Astrocyte of the spinal cord (primary cell): ENCODE data around the gene NYNRIN.

Experiments used
- DNase-seq: peaks from one replicate; pipeline ENCODE4 v3.0.0; 2011; ENCODE audit warnings: low read depth, low spot score
- H3K4me3 ChIP-seq: 2 replicates; pipeline ENCODE4 v1.5.1; 2011; ENCODE audit warnings: low read depth, mild to moderate bottlenecking, low read length, moderate library complexity
- CTCF ChIP-seq: IDR thresholded peaks from 2 replicates; pipeline ENCODE4 v1.5.1; 2012; ENCODE audit warnings: low read depth, mild to moderate bottlenecking, low read length, inconsistent platforms
- in situ Hi-C: cut with HindIII; loops from 2 replicates; pipeline ENCODE4 v1.10.0; 2017; ENCODE audit warnings: low sequenced_read_pairs

NYNRIN gene

GRCh38 chr14:24432259-24433131 is 33.7 kb downstream of the NYNRIN start:
- H3K4me3 ChIP-seq: peak overlapping the region; percentile 26

GRCh38 chr14:24434036-24434435 is 35.2 kb downstream of the NYNRIN start:
- no peak for TF ChIP-seq CTCF
- in situ Hi-C loops: loop anchor here (10.0 kb wide), 1 partner anchor 99 kb away; the partner anchor contains the start of genes ADCY4 and RIPK3
- H3K4me3 ChIP-seq: no peak overlapping the region
- DNase-seq: no peak

More at GRCh38 chr14:24432259-24433131, 33.7 kb downstream of the NYNRIN start:
- no peak for DNase-seq
- in situ Hi-C loops: loop anchor here (10.0 kb wide), 1 partner anchor 98 kb away; the partner anchor contains the start of genes ADCY4 and RIPK3
- TF ChIP-seq CTCF: no peak

GRCh38 chr14:24434676-24435075 is 35.9 kb downstream of the NYNRIN start:
- no peak overlapping the region for H3K4me3 ChIP-seq
- in situ Hi-C loops: loop anchor here (10.0 kb wide), 1 partner anchor 100 kb away; the partner anchor contains the start of genes ADCY4 and RIPK3
- no peak for TF ChIP-seq CTCF
- no peak for DNase-seq

- no peak for DNase-seq
- TF ChIP-seq CTCF: no peak
- in situ Hi-C loops: loop anchor here (10.0 kb wide), 1 partner anchor 100 kb away; the partner anchor contains the start of genes ADCY4 and RIPK3
- H3K4me3 ChIP-seq: no peak overlapping the region
These were observed 36.5 kb downstream of the NYNRIN start for GRCh38 chr14:24435192-24435810.

- DNase-seq: no peak
- in situ Hi-C loops: loop anchor here (10.0 kb wide), 1 partner anchor 101 kb away; the partner anchor contains the start of genes ADCY4 and RIPK3
- no peak overlapping the region for H3K4me3 ChIP-seq
- no peak for TF ChIP-seq CTCF
These were observed 37.2 kb downstream of the NYNRIN start for GRCh38 chr14:24435998-24436354.

- peak; percentile 79 for DNase-seq
- TF ChIP-seq CTCF: peak; percentile 76
- H3K4me3 ChIP-seq: no peak overlapping the region
- in situ Hi-C loops: loop anchor here (10.0 kb wide), 1 partner anchor 102 kb away; the partner anchor contains the start of genes ADCY4 and RIPK3
These were observed 37.7 kb downstream of the NYNRIN start for GRCh38 chr14:24436355-24437019.
